EH (cell line): ENCODE measurements around the gene MATN4.

Source experiments
- DNase-seq: peaks from one replicate; pipeline ENCODE4 v3.0.0-alpha.2; 2015; ENCODE audit warnings: low read depth

The MATN4 gene

GRCh38 chr20:45246109-45246508, 62.0 kb downstream of the MATN4 start:
- DNase-seq = no peak
